NCI-H524 treated with DMSO at 0.1 percent for 48 hours (cell line): ENCODE measurements around the gene CGGBP1.

ENCODE experiments used
- DNase-seq: peaks from one replicate; lab custom pipeline; 2025; lab: John Stamatoyannopoulos, UW

The CGGBP1 gene

GRCh38 chr3:88058581-88059379, at the start of gene CGGBP1, which contains the start of gene ZNF654:
CGGBP1 (minus strand) TSS chr3:88059005; CDS start chr3:88055976, 3,029 bp downstream.
ZNF654 (plus strand) TSS chr3:88059255; CDS start chr3:88059320, 65 bp downstream.
- peak; percentile 89 for DNase-seq

GRCh38 chr3:88105325-88105724, 46.5 kb upstream of the CGGBP1 start:
- DNase-seq: no peak

GRCh38 chr3:88101142-88101541, 42.3 kb upstream of the CGGBP1 start:
- no peak for DNase-seq

- DNase-seq: no peak
These were observed 34.5 kb upstream of the CGGBP1 start for GRCh38 chr3:88093266-88093665.

GRCh38 chr3:88092270-88092669, 33.5 kb upstream of the CGGBP1 start:
- DNase-seq: no peak

- DNase-seq: no peak
These were observed 31.9 kb upstream of the CGGBP1 start for GRCh38 chr3:88090681-88091080.

- DNase-seq: no peak
These were observed 25.3 kb upstream of the CGGBP1 start for GRCh38 chr3:88084097-88084501.

GRCh38 chr3:88082854-88083253, 24.0 kb upstream of the CGGBP1 start:
- DNase-seq: no peak

- no peak for DNase-seq
These were observed 20.1 kb upstream of the CGGBP1 start for GRCh38 chr3:88078932-88079331.

GRCh38 chr3:88076712-88077111, 17.9 kb upstream of the CGGBP1 start:
- no peak for DNase-seq

- DNase-seq: no peak
These were observed 16.7 kb upstream of the CGGBP1 start for GRCh38 chr3:88075497-88075896.

- no peak for DNase-seq
These were observed 16.3 kb upstream of the CGGBP1 start for GRCh38 chr3:88075072-88075471.

GRCh38 chr3:88061746-88062145, 2.9 kb upstream of the CGGBP1 start:
- no peak for DNase-seq

- no peak for DNase-seq
These were observed 770 bp upstream of the CGGBP1 start for GRCh38 chr3:88059380-88060170.

GRCh38 chr3:88058306-88058580, 562 bp downstream of the CGGBP1 start:
- DNase-seq: no peak

- no peak for DNase-seq
These were observed 1.0 kb downstream of the CGGBP1 start for GRCh38 chr3:88057630-88058305.

- DNase-seq: no peak
These were observed 12.0 kb downstream of the CGGBP1 start for GRCh38 chr3:88046766-88047165.

GRCh38 chr3:88044411-88044810, 14.4 kb downstream of the CGGBP1 start:
- DNase-seq: no peak

GRCh38 chr3:88041005-88041404, 17.8 kb downstream of the CGGBP1 start:
- DNase-seq: no peak

- no peak for DNase-seq
These were observed 18.3 kb downstream of the CGGBP1 start for GRCh38 chr3:88040529-88040928.

- DNase-seq: no peak
These were observed 20.2 kb downstream of the CGGBP1 start for GRCh38 chr3:88038566-88038965.

- DNase-seq: no peak
These were observed 22.6 kb downstream of the CGGBP1 start for GRCh38 chr3:88036221-88036620.
